GM18511 (cell line): ENCODE data around the gene MYO1D.
"Not testable (repeated sequence)": the region's sequence is repeated elsewhere in the genome, so short reads cannot be mapped to it uniquely, and the experiment has no call there.

Experiments used
- ATAC-seq: cut with Tn5 transposase; IDR thresholded peaks from one replicate; pipeline ENCODE4 v1.9.1; 2021; ENCODE audit warnings: mild to moderate bottlenecking, moderate library complexity; ENCODE audit not compliant: unreplicated experiment

Gene MYO1D

GRCh38 chr17:32482568-32483320 is 394.2 kb downstream of the MYO1D start:
- ATAC-seq, result no peak

DNA sequence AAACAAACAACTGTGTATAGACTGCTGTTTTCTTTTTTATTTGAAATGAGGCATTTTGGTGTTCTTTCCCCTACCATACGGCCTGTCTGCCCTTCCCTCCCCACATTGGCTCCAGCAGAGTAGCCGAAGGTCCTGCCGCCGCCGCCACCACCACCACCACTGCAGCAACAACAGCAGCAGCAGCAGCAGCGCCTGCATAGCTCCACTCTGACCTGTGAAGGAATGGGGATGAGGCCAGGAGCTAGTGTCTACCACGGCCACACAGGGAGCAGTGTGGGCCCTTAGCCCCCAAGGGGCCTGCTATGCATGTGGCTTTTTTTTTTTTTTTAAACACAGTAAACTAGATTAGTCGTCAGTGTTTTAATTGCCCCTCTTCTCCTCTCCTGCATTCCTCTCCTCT is 395.7 kb downstream of the MYO1D start:
- ATAC-seq, result no peak

GRCh38 chr17:32479074-32479617 is 397.8 kb downstream of the MYO1D start:
- no peak for ATAC-seq

- no peak for ATAC-seq
Measured at GRCh38 chr17:32477220-32477619, 399.7 kb downstream of the MYO1D start.

GRCh38 chr17:32475258-32475657 is 401.7 kb downstream of the MYO1D start:
- ATAC-seq, result no peak

DNA sequence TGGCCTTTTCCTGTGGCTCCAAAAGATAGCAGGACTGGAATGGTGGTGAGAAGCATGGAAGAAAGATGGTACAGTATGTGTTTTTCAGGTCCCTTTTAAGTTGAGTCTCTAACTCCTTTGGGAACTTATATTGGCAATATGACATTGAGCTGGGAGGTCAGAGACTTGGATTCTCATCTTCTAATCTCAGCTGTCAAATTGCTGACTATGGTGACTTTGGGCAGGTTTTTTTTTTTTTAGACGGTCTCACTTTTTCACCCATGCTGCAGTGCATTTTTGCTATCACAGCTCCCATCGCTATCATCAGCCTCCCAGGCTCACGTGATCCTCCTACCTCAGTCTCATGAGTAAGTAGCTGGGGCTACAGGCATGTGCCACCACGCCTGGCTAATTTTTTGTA is 405.3 kb downstream of the MYO1D start:
- no peak for ATAC-seq

GRCh38 chr17:32470405-32471167 is 406.3 kb downstream of the MYO1D start:
- ATAC-seq, result no peak

DNA sequence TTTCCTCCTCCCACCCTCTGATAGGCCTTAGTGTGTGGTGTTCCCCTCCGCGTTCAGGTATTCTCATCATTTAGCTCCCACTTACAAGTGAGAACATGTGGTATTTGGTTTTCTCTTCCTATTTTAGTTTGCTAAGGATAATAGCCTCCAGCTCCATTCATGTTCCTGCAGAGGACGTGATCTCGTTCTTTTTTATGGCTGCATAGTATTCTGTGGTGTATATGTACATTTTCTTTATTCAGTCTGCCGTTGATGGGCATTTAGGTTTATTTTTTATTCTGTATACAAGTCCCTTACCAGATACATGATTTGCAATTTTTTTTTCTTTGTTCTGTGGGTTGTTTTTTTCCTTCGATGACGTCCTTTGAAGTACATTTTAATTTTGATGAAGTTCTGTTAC is 409.0 kb downstream of the MYO1D start:
- no peak for ATAC-seq

- no peak for ATAC-seq
Measured at GRCh38 chr17:32464374-32464773, 412.6 kb downstream of the MYO1D start.

DNA sequence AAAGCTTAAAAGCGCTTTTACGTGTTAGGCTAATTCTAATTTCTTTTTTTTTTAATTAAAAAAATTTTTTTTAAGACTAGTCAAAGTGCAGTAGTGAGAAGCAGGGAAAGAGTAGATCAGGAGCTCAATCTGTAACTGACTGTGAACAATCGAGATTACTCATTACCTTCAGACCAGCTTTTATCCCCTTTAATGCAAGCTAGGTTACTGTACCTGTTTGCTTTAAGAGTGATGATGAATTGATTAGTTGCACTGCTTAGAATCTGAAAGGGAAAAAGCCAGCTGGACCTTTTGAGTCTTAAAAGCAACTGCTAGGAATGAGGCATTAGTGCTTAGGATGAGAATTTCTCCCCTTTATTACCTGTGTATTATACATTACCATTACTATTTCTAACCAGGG is 413.6 kb downstream of the MYO1D start:
- no peak for ATAC-seq

- no peak for ATAC-seq
Measured at GRCh38 chr17:32461853-32462617, 414.9 kb downstream of the MYO1D start.

DNA sequence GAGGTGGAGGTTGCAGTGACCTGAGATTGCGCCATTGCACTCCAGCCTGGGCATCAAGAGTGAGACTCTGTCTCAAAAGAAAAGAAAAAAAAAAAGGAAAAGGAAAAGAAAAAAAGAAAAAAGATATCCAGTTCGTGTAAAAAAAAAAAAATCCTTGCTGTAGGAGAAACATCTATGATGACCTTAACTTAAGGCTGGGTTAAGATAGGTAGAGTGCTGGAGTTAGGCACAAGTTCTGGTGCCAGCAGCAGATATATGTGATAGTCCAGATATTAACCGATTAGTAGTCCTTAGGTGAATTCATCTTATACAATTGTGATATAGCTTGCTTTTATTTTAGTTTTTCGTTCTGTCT is 415.4 kb downstream of the MYO1D start:
- ATAC-seq, result no peak

DNA sequence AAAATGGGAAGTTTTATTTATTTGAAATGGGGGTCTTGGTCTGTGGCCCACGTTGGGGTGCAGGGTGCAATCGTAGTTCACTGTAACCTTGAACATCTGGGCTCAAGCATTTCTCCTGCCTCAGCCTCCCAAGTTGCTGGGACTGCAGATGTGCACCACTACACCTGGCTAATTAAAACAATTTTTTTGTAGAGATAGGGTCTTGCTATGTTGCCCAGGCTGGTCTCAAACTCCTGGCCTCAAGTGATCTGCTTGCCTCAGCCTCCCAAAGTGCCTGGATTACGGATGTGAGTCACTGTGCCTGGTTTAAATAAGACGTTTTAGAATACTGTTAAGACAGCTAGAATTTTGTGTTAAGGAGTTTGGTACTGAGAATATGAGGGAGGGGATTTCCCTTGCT is 416.9 kb downstream of the MYO1D start:
- ATAC-seq, result no peak

DNA sequence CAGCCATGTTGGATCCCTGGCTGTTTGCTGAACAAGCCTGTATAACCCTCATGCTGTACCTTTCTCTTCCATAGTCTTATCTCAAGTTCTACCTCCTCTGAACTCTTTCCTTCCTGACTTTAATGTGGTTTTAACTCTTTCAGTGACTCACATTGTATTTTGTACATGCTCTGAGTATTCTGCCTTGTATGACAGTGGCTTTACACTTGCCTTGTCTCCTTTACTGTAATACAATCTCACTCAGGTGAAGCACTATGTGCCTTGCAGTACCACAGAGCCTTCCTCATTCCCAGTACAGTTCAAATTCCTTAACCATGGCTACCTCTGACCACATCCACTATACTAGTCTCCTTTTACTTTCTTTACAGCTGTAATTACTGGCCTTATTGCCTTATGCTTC is 418.6 kb downstream of the MYO1D start:
- ATAC-seq, result no peak

- no peak for ATAC-seq
Measured at GRCh38 chr17:32453370-32453769, 423.6 kb downstream of the MYO1D start.

DNA sequence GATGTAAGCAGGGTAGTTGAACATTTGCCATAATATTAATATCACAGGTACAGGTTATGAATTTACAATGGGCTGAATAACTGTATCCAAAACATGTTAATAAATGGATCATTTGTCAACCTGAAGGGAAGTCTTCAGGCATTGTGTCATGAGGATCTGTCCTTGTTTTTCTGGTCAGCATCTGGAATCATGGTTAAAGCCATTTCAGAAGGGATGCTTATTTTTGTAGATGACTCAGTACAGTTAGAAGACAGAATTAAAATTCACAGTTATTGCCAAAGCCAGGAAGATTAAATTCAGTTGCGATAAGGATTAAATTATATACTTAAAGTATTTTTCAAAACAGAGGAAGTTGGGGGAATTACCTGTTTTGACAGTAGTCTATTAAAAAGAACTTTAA is 424.6 kb downstream of the MYO1D start:
- no peak for ATAC-seq

- no peak for ATAC-seq
Measured at GRCh38 chr17:32451879-32452278, 425.0 kb downstream of the MYO1D start.

- not testable (repeated sequence) for ATAC-seq
Measured at GRCh38 chr17:32450379-32450778, 426.5 kb downstream of the MYO1D start.

GRCh38 chr17:32449963-32450362 is 427.0 kb downstream of the MYO1D start:
- no peak for ATAC-seq

- no peak for ATAC-seq
Measured at GRCh38 chr17:32446949-32447348, 430.0 kb downstream of the MYO1D start.

DNA sequence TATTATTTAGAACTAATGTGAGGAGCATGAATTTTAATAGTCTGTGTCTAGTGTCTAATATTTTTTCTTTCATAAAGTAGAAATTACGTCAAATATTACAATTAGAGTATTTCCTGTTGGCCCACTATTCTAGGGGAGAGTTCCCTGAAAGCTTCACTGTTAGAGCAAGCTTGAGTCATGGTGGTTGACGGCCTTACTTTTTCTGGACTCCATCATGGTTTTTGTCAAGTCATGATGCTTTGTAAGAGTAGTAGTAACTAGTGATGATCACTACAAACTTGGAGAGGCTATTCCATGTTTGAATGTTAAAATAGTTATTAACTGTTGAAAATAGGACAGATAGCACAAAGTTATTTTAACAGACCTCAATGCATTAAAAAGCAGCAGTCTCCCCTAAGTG is 431.0 kb downstream of the MYO1D start:
- no peak for ATAC-seq

DNA sequence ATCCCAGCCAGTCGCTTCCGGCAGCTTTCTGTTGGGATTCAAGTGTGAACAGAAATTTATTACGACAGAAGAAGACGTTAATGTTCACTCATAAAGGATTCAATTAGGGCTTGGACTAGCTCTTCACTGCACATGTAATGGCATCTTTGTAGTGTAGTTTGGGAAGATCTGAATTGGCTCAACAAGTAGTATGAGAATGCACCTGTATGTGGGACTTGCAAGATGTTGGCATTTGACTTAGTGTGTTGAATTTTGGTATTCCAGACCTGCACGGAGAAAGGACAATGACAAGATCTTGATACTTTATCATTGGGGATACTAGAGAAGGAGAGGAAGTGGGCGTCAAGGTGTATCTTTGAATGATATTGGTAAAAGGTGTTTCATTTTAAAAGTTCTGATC is 431.4 kb downstream of the MYO1D start:
- no peak for ATAC-seq
